KOPT-K1 (cell line): ENCODE measurements around the gene RSRP1.

ENCODE experiments used
- H3K27ac ChIP-seq: fragments of 200-600 bp; sonication (generic); 2 replicates; pipeline ENCODE4 v1.5.1; 2016; ENCODE audit warnings: antibody characterized with exemption, mild to moderate bottlenecking, low read depth, low read length; ENCODE audit not compliant: poor library complexity, severe bottlenecking
- H3K36me3 ChIP-seq: fragments of 200-600 bp; sonication (generic); 2 replicates; pipeline ENCODE4 v1.5.1; 2017; ENCODE audit warnings: antibody characterized with exemption, mild to moderate bottlenecking, low read length, moderate library complexity; ENCODE audit not compliant: insufficient read depth
- H3K9me3 ChIP-seq: fragments of 200-600 bp; sonication (generic); 2 replicates; pipeline ENCODE4 v1.5.1; 2017; ENCODE audit warnings: antibody characterized with exemption, low read length, mild to moderate bottlenecking; ENCODE audit not compliant: insufficient read depth, poor library complexity, severe bottlenecking

The RSRP1 gene

DNA sequence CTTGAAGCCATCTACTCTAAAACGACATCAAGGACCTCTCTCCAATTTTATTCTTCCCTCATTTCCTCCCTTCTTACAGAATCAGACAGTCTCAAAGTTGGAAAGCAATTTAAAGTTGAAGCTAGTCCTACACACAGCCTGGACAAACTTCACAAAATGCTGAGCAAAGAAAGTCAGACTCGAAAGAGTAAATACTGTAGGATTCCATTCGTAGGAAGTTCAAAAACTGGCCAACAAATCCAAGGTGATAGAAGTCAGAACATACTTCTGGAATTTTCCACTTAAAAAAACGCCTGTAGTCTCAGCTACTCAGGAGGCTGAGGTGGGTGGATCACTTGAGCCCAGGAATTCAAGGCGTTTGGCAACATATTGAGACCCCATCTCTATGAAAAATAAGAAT, 34.5 kb downstream of the RSRP1 start:
- Histone ChIP-seq H3K27ac (no peak overlapping the region), H3K9me3 (no peaks in the 10 kb centered on the region), H3K36me3 (no peaks in the 10 kb centered on the region)

DNA sequence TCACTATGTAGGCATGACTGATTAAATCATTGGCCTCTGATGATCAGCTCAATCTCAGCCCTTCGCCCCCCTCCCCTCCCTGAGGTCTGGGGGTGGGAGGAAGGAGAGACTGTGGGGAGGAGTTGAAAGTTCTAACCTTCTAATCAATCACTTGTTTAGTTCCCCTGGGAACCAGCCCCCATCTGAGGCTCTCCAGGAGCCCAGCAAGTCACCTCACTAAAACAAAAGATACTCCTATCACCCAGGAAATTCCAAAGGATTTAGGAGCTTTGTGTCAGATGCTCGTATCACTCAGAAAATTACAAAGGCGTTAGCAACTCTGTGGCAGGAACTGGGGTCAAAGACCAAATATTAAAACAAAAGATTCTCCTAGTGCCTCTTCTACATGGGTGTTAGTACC, 36.5 kb downstream of the RSRP1 start:
- no peaks in the 10 kb centered on the region for H3K36me3 ChIP-seq
- H3K27ac ChIP-seq = no peak overlapping the region
- H3K9me3 ChIP-seq = no peaks in the 10 kb centered on the region

DNA sequence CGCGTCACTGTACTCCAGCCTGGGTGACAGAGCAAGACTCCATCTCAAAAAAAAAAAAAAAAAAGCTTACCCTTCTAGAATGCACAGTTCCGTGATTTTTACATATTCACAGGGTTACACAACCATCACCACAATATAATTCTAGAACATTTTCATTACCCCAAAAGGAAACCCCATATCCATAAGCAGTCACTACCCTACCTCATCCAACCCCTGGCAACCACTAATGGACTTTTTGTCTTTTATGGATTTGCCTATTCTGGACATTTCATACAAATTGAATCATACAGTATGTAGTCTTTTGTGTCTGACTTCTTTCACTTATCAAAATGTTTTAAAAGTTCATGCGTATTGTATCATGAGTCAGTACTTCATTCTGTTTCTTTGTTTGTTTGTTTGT, 37.7 kb downstream of the RSRP1 start:
- Histone ChIP-seq H3K9me3 (no peaks in the 10 kb centered on the region), H3K36me3 (no peaks in the 10 kb centered on the region), H3K27ac (no peak overlapping the region)

DNA sequence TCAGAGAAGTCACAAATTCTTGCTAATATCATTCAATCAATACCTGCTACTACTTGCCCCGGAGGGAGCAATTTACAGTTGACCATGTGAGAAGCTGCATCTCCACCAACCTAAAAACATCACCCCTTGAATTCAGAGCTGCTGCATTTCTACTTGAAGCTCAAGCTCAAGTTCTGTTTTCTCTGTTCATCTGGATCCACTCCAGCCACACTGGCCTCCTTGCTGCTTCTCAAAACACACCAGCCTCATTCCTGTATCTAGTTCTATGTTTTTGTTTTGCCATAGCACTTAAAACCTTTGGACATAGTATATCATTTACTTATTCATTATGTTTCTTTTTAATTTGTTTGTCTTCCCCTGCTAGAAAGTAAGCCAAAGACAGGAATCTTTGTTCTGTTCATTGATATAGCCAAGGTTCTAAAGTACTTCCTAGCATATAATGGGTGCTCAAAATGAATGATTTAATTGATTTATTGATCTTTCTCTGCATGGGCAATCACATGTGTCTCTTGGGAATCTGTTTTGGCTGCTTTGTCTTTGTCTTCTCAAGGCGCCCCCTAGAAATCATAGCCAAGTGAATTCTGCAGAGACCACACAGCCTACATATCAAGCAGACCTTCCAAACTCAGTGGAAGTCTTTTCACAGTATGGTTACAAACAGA, 38.6 kb downstream of the RSRP1 start:
- H3K27ac ChIP-seq = no peak overlapping the region
- H3K36me3 ChIP-seq = no peaks in the 10 kb centered on the region
- no peaks in the 10 kb centered on the region for H3K9me3 ChIP-seq

DNA sequence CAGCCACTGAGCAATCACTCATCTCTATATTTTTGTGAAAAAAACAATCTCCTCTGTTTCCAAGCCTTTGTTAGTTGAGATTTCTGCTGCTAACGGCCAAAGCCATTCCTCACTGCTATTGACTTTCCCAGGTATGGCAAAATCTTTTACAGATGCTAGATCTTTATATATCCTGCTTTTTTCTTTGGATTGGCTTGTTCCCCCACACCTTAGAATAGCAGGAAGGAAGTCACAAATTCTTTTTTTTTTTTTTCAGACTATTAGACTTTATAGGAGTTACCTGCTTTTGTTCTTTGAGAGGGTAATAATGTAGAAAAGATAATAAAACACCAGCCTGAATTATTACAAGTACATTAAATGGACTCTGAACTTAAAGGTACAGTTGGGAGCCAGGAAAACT, 39.2 kb downstream of the RSRP1 start:
- no peaks in the 10 kb centered on the region for H3K36me3 ChIP-seq
- H3K27ac ChIP-seq = no peak overlapping the region
- H3K9me3 ChIP-seq = no peaks in the 10 kb centered on the region

DNA sequence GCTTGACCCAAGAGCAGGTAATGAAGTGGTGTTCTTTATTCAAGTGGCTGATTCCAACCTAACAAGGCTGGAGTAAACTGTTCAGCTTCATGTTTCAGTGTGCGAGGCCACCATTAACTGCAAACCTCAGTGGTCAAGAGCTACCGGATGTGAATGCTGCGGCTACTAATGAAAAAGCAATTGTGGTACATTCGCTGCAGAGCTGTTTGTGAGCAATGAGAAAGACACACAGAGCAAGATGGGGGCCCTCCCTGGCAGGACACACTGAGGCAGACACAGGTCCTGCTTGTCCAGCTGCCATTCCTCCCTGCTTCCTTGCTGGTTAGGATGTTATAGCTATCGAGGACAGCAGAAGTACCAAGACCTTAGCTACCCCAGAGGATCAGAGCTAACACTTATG, 41.1 kb downstream of the RSRP1 start:
- H3K36me3 ChIP-seq = no peaks in the 10 kb centered on the region
- H3K27ac ChIP-seq = no peak overlapping the region
- no peaks in the 10 kb centered on the region for H3K9me3 ChIP-seq

DNA sequence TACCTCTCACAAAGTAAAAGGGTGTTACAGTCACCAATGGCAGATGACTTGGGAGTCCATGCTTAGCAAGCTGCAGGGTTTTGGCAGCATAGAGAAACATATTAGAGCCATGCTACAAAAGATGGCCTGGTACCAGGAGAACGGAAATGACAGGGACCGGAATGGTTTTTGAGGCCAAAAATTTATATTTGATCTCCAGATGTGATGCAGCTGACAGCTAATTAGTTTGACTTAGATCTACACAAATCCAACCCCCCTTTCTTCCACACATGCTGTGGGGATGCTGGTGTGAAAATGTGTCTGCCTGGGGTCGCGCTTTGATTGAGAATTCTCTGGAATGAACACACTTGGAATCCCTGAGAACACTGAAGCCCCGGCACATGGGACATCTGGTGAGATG, 41.5 kb downstream of the RSRP1 start:
- Histone ChIP-seq H3K9me3 (no peaks in the 10 kb centered on the region), H3K36me3 (no peaks in the 10 kb centered on the region), H3K27ac (no peak overlapping the region)

DNA sequence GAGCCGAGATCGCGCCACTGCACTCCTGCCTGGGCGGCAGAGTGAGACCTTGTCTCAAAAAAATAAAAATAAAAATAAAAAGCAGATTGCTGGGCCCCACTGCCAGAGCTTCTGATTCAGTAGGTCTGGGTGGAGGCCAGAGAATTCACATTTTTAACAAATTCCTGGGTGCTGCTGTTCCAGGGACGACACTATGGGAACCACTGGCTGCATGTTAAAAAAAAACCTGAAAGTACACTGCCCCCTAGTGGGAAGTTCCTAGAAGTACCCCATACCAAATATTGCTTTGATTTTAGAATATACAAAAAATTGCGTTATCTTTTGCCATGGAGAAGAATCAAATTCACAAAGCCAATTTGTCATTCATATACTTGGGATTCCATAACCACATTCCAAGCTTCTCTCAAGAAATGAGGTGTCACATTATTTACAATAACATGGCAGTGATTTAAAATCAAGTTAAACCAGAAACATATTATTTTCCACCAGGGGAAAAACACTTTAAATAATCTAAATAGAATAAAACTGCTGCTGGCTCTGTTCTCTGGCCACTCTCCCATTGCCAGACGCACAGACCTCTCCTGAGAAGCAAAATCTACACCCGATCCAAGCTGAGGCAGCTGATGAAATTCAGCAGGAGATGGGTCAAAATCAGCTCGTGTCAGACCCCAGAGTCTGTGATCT, 42.3 kb downstream of the RSRP1 start:
- H3K9me3 ChIP-seq = no peaks in the 10 kb centered on the region
- H3K36me3 ChIP-seq = no peaks in the 10 kb centered on the region
- H3K27ac ChIP-seq = no peak overlapping the region

DNA sequence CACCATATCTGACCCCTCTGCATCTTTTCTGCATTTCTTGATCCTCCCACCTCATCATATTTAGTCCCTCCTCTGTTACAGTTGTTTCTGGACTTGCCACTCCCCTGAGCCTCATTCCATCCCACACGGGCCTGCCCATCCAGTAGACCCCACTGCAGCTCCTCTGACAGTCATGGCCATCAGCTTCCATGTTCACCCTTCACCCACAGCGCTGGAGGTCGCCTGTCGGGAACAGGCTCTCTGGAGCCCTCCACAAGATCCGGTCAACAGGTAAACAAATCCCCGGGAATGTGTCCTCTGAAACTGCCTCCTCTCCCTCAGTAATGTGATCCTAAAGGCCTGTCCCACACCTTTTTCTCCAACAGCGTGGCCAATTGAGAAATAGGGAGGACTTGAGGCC, 46.2 kb downstream of the RSRP1 start:
- H3K36me3 ChIP-seq = no peaks in the 10 kb centered on the region
- H3K9me3 ChIP-seq = no peaks in the 10 kb centered on the region
- H3K27ac ChIP-seq = no peak overlapping the region

DNA sequence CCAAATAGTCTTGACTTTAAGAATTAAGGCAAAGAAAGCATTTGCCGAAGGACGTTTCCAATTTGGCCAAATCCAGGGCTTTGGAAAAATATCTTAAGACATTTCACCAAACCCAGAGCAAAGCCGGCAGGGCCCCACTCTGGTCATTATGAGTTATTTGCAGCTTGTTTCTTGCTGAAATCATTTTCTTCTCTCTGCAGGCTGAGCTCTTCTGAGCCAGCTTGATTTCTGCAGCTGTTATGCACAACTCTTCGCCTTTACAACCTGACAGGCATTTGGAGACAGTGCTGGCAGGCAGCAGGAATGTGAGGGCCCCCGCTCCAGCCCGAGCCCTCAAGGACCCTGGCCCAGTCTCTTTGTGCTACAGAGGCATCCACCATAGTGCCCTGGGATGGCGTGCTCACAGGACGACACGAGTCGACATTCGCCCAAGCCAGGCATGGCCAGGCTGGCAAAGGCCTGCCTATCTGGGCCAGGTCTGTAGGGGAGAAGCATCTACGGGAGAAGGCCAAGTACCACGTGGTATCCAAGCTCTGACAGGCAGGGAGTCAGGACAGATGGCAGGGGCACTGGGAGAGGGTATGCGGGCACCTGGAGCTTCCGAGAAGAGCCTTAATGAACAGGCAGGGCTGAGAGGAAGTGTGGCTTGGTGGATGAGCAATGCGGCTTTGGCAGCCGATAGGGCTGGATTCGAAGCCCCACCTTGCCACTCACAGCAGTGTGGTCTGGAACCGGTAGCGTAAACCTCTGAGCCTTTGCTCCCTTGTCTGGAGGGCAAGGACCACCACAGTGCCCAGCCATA, 47.2 kb downstream of the RSRP1 start:
- no peak overlapping the region for H3K27ac ChIP-seq
- no peaks in the 10 kb centered on the region for H3K36me3 ChIP-seq
- no peaks in the 10 kb centered on the region for H3K9me3 ChIP-seq

DNA sequence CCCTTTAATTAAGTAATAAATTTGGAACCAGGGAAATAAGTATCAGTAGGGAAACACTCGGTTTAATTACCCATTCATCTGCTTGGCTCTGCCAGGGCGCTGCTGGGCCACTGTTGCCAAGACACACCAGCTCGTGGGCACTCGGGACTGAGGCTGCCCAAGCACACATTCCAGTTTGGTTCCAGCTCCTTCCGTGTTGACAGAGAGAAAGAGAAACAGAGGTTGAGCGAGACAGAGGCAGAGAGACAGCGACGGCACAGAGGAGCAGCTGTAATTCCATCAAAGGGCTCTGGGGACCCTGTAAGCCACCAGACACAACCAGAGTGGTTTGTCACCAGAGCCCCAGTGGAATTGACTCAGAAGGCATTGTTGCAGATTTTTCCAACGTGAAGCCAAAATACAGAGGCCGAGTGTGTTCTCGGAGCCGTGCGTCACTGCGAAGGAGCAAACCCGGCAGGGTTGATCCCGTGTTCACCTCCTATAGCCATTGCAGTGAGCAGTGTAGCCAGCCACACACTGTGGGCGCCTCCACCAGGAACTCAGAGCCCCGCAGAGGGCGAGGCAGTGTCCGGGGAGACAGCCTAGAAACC, 48.5 kb downstream of the RSRP1 start:
- H3K27ac ChIP-seq = no peak overlapping the region
- H3K9me3 ChIP-seq = no peaks in the 10 kb centered on the region
- H3K36me3 ChIP-seq = no peaks in the 10 kb centered on the region

DNA sequence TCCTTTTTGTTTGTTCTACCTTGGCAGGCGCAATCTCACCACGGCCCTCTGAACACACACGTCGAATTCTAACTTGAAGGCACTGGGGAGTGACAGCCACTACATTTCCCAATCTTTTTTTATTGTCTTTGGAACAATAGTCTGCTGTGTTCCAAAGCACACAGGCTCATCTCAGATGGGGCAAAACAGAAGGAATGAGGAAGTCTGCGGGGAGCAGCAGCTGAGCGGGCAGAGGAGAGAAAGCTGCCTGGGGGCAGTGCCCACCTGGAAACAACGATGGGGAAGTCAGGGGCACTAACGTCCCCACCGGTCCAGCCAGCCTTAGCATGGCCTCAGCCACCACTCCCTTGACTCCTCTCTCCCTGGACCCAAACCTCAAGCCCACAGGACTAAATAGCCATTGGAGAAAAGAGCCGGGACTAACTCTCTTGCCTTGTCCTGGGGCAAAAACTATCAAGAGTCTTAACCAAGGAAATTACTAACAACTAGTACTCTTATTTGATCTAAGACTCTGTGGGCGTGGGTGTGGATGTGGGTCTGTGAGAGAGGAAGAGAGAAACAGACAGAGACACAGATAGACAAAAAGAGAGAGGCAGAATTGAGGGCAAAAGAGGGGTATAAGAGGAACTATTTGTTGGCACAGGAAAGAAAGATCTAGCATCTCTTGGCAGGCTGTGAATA, 49.1 kb downstream of the RSRP1 start:
- no peaks in the 10 kb centered on the region for H3K36me3 ChIP-seq
- H3K27ac ChIP-seq = no peak overlapping the region
- no peaks in the 10 kb centered on the region for H3K9me3 ChIP-seq

DNA sequence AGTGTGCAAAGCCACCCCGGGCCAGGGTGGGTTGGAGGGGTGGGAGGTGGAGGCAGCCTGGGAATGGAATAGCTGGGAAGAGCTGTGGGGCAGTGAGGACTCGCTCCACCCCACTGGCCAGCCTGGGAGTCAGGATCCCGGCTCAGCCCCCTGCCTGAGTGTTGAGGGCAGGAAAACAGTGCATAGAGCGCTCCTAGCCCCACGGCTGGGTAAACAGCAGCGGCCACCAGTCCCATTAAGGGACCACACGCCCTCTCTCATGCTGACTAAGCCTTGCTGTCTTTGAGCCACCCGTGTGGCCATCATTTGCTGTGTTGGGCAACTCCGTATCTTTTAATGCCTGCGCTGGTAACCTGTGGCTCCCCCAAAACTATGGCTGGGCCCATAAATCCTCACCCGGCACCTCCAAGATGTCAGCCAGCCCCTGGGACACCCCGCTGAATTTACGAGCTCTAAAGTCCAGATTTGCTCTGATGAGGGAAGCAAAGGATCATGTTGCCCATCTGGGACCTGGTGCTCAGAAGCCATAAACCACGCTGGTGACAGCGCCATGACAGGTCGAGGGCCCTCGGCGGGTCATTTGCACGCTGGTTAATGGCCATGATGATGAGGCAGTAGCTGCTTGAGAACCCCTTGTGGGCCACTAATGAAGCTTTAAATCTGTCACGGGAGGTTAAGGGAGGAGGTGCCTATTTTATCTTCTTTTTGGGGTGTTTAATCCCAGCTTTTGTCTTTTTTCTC, 49.8 kb downstream of the RSRP1 start:
- Histone ChIP-seq H3K36me3 (no peaks in the 10 kb centered on the region), H3K9me3 (no peaks in the 10 kb centered on the region), H3K27ac (no peak overlapping the region)

DNA sequence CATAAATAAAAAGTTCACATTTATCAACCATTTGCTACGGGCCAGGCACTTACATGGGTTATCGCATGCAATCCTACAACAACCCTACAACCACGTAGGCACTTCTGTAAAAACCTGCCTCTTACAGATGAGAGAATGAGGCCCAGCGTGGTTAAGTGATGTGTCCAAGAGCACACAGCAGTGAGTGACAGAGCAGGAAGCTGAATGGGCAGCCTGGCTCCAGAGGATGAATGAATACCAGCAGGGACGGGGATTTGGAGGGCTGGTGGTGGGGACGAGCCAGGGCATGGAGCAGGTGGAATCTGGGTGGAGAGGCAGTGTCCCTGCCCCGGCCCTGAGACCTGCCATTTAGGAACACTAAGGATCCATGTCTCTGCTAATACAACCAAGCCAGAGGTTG, 50.4 kb downstream of the RSRP1 start:
- Histone ChIP-seq H3K9me3 (no peaks in the 10 kb centered on the region), H3K36me3 (no peaks in the 10 kb centered on the region), H3K27ac (no peak overlapping the region)
